A673 (cell line): ENCODE measurements around the gene DLX2. TPM values are rescaled to one million over a fixed set of nuclear protein-coding genes. Genes with fewer than 3 reads are reported as not detected.

ENCODE experiments used
- BruUV-seq: library from RNA; stranded (reverse); fragments of 400-500 nt; replicated peaks from 2 replicates; lab custom pipeline; 2021; lab: Mats Ljungman, UMichigan
- CTCF ChIA-PET: fragments of 300-600 bp; sonication (Branson Sonifier 250); formaldehyde crosslinking; loops from one replicate; lab custom pipeline; 2022; ENCODE audit warnings: antibody characterized with exemption; lab: Charles Lee
- POLR2A ChIA-PET: fragments of 300-600 bp; sonication (Branson Sonifier 250); formaldehyde crosslinking; loops from one replicate; lab custom pipeline; 2022; ENCODE audit warnings: antibody characterized with exemption; ENCODE audit not compliant: low non-redundant PET; lab: Charles Lee
- DNase-seq: peaks from one replicate; pipeline ENCODE4 v3.0.0-alpha.2; 2015; ENCODE audit warnings: low spot score
- H3K27ac ChIP-seq: fragments of 200-600 bp; sonication (generic); 2 replicates; pipeline ENCODE4 v1.5.1; 2016; ENCODE audit warnings: mixed run types, low read depth, mild to moderate bottlenecking, mixed read lengths, antibody characterized with exemption, low read length; ENCODE audit not compliant: poor library complexity, severe bottlenecking
- H3K27me3 ChIP-seq: fragments of 200-600 bp; sonication (generic); replicated peaks from 2 replicates; pipeline ENCODE4 v1.6.1; 2017; ENCODE audit warnings: mixed run types, low read depth, mild to moderate bottlenecking, mixed read lengths, antibody characterized with exemption, low read length; ENCODE audit not compliant: insufficient read depth, poor library complexity
- H3K36me3 ChIP-seq: fragments of 200-600 bp; sonication (generic); 2 replicates; pipeline ENCODE4 v1.6.1; 2016; ENCODE audit warnings: mixed run types, mild to moderate bottlenecking, mixed read lengths, antibody characterized with exemption, low read length; ENCODE audit not compliant: insufficient read depth, poor library complexity, severe bottlenecking
- H3K4me1 ChIP-seq: fragments of 200-600 bp; sonication (generic); 2 replicates; pipeline ENCODE4 v1.6.1; 2017; ENCODE audit warnings: mixed run types, mild to moderate bottlenecking, mixed read lengths, antibody characterized with exemption, low read length; ENCODE audit not compliant: insufficient read depth, poor library complexity, severe bottlenecking
- H3K4me3 ChIP-seq: fragments of 200-600 bp; sonication (generic); 2 replicates; pipeline ENCODE4 v1.5.1; 2016; ENCODE audit warnings: low read depth, mixed run types, mild to moderate bottlenecking, mixed read lengths, low read length; ENCODE audit not compliant: poor library complexity, severe bottlenecking
- H3K9me3 ChIP-seq: fragments of 200-600 bp; sonication (generic); 2 replicates; pipeline ENCODE4 v1.6.1; 2016; ENCODE audit warnings: mixed run types, low read depth, mild to moderate bottlenecking, mixed read lengths, antibody characterized with exemption, low read length; ENCODE audit not compliant: poor library complexity, severe bottlenecking
- EZH2 ChIP-seq: fragments of 200-600 bp; sonication (generic); IDR thresholded peaks from 2 replicates; pipeline ENCODE4 v1.6.1; 2017; ENCODE audit warnings: borderline replicate concordance, low read depth, mild to moderate bottlenecking, mixed read lengths, antibody characterized with exemption, low read length; ENCODE audit not compliant: poor library complexity, severe bottlenecking
- intact Hi-C: fragments of 100-400 bp; cut with micrococcal nuclease; formaldehyde crosslinking; loops from one replicate; pipeline ENCODE4 v1.10.0; 2022; ENCODE audit not compliant: unreplicated experiment
- total RNA-seq: library from RNA; stranded (reverse); gene quantifications from 2 replicates; pipeline ENCODE4 v1.2.3, GENCODE V29; 2021
- TF ChIP-seq, protein P1 (sequence below): fragments of 300-800, 200-600 bp; sonication (generic); conservative IDR thresholded peaks from 2 replicates; pipeline ENCODE4 v1.5.1; 2017; ENCODE audit warnings: low read depth, mild to moderate bottlenecking, antibody characterized with exemption, low read length, moderate library complexity, mixed read lengths

Gene DLX2
- total RNA-seq, 1 experiment from 2014 or later, result 20.4 TPM

DNA sequence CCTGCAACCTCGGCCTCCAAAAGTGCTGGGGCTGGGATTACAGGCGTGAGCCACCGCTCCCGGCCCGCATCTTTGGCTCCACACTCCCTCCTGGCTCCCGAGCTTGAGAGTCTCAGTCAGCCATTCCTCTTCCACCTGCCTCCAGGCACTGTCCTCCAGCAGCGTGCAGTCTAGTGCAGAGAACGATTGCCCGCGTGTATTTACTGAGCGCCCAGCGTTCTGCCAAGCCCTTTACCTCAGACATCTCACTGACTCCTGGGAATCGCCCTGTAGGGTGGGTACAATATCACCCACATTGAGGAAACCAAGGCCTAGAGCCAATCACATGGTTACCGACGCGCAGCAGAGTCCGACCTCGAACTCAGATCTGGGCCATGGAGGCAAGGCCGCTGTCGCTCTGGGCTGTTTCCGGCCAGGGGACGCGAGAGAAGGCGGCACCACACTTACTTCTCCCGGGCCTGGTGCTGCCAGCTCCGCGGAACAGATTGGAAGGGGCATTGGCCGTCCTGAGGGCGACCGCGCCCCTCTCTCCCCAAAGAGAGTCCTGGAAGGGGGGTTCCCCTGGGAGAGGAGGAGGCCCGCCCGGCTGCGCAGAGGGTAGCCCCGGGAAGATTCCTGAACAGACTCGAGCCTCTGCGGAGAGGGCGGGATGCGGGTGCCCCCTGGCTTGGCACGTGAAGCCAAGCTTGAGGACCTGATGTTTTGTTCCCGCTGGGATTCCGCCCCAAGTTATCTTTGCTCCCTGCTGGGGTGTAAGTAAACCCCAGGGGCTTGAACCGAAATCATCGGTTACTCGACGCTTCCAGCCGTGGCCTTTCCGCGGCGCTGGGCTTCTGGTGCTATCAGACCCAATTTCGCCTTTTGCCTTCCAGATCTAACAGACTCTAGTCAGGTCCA is 5.2 kb upstream of the DLX2 start:
- H3K27me3 ChIP-seq, result no peaks in the 10 kb centered on the region
- H3K27ac ChIP-seq, result no peak overlapping the region
- H3K36me3 ChIP-seq, result no peaks in the 10 kb centered on the region
- no peak for TF ChIP-seq EZH2
- TF ChIP-seq, protein P1, sequence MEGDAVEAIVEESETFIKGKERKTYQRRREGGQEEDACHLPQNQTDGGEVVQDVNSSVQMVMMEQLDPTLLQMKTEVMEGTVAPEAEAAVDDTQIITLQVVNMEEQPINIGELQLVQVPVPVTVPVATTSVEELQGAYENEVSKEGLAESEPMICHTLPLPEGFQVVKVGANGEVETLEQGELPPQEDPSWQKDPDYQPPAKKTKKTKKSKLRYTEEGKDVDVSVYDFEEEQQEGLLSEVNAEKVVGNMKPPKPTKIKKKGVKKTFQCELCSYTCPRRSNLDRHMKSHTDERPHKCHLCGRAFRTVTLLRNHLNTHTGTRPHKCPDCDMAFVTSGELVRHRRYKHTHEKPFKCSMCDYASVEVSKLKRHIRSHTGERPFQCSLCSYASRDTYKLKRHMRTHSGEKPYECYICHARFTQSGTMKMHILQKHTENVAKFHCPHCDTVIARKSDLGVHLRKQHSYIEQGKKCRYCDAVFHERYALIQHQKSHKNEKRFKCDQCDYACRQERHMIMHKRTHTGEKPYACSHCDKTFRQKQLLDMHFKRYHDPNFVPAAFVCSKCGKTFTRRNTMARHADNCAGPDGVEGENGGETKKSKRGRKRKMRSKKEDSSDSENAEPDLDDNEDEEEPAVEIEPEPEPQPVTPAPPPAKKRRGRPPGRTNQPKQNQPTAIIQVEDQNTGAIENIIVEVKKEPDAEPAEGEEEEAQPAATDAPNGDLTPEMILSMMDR, result no peak
- CTCF ChIA-PET, result interaction anchor here (2.0 kb wide), 1 partner anchor 404 kb away, joined by 15 read pairs; no protein-coding TSS in a partner anchor
- intact Hi-C loops, result loop anchor here (10.0 kb wide), 1 partner anchor 1133 kb away; no protein-coding TSS in a partner anchor
- no peak overlapping the region for H3K4me3 ChIP-seq
- BruUV-seq, result no TSS peak
- peaks cover 14% of the 10 kb centered on the region for H3K4me1 ChIP-seq
- no peaks in the 10 kb centered on the region for H3K9me3 ChIP-seq
- no peak for DNase-seq
- POLR2A ChIA-PET, result no interaction called here

DNA sequence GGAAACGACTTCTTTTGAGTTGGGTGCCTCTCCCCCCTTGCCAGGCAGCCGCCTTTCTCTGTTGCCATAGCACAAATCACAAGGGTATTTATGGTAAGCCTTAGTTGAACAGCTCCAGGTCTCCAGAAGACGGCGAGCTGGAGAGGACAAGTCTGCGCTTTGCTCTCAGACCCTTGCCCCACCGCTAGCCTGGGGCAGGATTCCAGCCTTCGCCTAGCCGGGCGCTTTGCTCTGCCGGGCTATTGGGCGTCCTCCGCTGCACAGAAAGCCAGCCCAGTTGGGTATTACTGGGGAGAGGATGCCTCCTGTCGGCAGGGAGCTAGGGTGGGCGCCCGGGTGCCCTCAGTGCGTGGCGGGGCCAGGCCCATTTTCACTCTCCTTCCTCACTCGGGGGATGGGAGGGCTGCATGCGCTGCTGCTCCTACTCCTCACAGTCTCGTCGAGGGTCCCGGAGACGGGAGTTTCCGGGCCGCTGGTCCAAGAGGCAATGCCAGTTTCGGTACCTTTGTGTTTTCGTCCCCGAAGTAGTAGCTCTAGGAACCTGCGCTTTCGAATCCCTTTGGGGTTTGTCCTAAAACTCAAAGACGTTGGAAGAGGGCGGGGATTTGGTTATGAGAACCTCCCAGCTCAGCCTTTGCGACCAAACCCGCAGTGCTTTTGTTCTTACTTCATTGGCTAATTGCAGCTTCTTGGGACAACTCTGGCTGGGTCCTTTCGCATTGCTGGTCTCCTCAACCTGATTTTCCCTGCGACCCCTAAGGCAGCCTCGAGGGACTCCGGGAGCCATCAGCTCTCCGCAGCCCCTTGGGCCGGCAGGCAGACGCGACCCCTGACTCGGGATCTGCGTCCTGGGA is 3.6 kb upstream of the DLX2 start:
- H3K27me3 ChIP-seq, result no peaks in the 10 kb centered on the region

More for the DNA sequence above, 3.6 kb upstream of the DLX2 start:
- Histone ChIP-seq H3K4me1 (peaks cover 14% of the 10 kb centered on the region), H3K9me3 (no peaks in the 10 kb centered on the region), H3K27ac (no peak overlapping the region), H3K36me3 (no peaks in the 10 kb centered on the region), H3K4me3 (peak overlapping the region; percentile 44)
- TF ChIP-seq, protein P1, result peak; percentile 85
- TF ChIP-seq EZH2, result no peak
- POLR2A ChIA-PET, result interaction anchor here (0.5 kb wide), 1 partner anchor 141 kb away, joined by 3 read pairs; no protein-coding TSS in a partner anchor
- BruUV-seq, result no TSS peak
- peak; percentile 87 for DNase-seq
- intact Hi-C loops, result loop anchor here (1.0 to 10.0 kb wide), 2 partner anchors 400 to 1132 kb away; no protein-coding TSS in a partner anchor
- CTCF ChIA-PET, result interaction anchor here (0.6 to 2.0 kb wide), 12 partner anchors 11 to 402 kb away, joined by 3 to 15 read pairs (median 4); no protein-coding TSS in a partner anchor
